NCI-H2029 (cell line): Measurements from ENCODE around the gene TWF2.

Source experiments
- DNase-seq: peaks from one replicate; lab custom pipeline; 2025; lab: John Stamatoyannopoulos, UW

The TWF2 gene

DNA sequence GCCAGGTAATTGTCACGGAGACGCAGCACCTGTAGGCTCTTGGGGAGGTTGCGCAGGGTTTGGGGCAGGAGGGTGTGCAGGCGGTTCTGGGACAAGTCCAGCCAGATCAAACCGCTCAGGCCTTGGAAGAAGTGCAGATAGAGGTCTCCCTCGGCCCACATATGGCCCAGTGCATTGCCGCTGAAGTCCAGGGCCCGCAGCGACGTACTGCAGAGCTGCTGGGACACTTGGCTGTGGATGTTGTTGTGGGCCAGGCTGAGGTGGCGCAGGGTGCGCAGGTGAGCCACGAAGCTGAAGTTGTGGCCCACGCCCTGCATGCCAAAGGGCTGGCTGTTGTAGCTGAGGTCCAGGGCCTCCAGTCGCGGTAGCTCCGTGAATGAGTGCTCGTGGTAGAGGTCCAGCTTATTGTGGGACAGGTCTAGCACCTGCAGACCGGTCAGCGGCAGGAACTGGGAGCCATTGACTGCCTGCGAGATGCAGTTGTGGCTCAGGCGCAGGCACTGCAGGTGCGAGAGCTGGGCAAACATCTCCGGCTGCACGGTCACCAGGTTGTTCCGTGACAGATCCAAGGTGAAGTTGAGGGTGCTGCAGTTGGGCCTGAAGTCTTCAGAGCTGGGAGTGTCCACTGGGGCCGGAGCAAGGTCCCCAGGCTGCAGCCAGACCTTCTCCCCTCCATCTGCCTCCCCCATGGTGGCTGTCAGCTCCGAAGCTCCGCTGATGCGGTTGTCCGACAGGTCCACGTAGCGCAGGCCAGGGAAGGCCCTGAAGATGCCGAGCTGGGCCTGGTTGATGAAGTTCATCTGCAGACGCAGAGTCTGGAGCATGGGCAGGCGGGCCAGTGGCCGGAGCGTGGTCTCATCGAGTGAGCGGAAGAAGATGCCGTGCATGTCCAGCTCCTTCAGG is 16.4 kb downstream of the TWF2 start:
- DNase-seq, result no peak

DNA sequence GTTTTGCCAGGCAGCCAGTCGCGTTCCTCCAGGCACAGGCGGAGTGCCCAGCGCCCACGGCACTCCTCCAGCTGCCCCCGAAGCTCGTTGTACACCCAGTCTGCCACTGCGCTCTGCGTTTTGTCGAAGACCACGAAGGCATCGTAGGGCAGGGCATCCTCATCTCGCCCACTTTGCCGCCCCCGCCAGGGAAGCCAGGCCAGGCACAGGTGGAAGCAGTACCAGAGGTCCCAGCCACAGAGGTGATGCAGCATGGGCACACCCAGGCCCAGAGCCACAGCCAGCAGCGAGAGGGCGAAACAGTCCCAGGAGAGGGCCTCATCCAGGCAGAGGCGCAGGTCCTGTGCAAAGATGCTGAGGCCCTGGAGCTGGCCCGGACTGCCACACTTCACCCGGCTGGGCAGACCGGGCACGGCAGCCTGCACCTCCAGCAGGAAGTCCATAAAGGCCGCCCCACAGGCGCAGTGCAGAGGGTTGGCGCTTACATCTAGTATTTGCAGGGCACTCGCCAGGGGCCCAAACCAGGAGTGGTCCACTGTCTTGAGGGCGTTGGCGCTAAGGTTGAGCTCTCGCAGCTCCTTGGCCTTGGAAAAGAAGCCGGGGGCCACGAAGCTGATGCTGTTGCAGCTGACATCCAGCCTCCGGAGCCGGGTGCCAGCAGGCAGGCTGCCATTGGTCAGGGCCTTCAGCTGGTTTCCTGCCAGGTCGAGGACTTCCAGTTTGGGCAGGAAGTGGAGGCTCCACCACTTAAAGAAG is 17.2 kb downstream of the TWF2 start:
- DNase-seq, result peak; percentile 77

DNA sequence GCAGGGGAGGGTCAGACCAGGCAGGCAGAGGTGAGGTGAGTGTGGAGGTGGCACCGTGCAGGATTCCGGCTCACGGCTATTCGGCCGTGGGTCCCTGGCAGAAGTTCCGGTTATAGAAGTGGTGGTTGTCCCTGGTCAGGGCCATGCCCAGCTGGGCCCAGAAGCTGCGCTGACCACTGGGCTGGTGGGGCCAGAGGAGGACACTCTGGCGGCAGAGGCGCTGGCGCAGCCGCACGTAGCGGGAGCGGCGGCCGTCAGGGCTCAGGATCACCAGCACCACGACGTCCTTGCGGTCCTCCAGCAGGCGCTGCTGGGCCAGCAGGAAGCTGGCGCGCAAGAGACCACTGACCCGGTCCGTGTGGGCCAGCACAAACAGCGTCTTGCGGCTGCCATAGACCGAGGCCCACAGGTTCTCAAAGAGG is 17.8 kb downstream of the TWF2 start:
- no peak for DNase-seq

DNA sequence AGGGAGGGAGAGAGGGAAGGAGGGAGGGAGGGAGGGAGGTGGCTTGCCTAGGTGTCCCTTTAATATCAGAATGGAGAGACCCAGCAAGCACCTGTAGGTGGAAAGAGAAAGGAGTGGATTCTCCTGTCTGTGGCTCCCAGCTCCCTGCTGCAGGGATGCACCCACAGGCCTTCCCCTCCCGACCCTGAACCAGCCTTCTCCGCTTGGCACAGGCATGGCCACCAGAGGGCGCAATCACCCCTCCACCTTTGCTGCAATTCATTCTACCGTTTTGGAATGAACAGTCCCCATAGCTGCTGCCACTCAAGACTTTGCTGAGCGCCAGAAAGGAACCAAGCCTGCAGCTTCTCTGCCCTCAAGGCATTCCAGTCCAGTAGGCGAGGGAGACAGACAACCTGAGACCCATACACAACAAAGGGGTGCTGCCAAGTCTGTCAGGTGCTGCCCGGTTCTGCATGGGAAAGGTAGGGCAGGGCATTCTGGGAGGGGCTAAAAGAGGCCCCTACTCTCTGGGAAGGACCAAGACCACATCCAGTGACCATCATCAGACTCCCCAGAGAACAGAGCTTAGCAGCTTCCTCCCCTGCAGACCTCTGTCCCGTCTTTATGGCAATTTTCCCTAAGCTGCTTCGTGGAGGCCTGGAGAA is 18.5 kb downstream of the TWF2 start:
- peak; percentile 46 for DNase-seq

DNA sequence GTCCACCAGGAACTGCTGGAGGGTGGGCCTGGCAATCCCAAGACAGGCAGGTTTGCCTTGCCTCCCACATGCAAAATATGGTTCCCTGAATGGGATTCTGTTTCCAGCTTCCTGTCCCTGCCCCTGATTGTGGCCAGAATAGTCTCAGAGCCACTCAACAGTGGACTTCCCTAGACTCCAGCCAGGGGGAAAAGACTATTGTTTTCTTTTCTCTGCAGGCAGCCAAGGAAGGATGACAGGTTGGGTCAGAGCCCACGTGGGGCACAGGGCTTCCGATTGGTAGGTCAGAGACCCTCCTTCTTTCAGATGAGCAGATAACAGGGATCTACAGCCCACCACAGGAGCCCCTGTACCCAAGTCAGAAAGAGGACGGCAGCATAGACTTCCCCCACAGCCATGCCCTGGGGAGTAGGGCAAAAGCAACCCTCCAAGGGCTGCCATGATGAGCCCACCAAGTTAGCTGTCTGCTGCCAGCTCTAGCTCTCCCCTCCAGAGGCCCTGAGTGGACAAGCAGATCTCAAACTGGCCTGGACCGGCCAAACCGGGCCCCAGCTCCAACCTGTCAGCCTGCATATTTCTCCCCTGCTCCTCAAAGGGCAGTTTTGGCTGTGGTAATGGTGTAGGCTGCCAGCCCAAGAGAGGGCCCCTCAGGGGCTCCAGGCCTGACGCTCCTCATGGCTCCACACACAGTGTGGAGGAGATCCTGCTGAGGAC is 19.9 kb downstream of the TWF2 start:
- DNase-seq, result no peak

DNA sequence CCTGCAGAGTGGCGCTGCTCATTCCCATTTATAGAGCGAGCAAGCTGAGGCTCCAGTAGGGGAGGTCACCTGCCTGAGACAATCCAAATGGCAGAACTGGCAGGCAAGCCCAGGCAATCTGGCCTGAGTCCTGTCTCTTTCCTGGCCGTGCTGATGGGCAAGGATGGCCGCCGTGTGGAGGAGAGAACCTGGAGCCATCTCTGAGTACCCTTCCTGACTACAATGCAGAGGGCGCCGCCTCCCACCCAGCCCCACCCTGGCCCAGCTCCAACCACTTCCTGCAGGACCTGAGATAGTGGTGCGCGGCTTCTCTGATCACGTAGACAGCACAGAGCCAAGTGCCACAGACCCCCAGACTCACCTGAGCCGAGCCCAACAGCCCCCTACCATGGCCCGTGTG is 20.5 kb downstream of the TWF2 start:
- DNase-seq, result no peak

DNA sequence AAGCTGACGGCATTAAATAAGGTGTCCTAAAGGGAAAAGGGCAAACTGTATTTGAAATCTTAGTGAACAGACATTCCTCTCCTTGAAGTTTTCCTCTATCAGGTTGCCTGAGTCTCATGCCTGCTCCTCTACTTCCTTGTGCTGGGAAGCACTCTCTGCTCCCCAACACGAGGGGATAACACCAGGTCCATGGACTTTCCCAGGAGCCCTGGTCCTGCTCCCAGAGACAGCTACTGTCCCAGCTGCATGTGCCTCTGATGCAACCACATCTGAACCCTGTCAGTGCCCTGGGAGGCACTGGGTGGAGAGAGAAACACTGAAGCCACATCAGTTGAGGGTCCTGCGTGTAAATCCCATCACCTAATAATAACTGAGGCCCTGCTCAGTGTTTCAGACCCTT is 20.9 kb downstream of the TWF2 start:
- no peak for DNase-seq

DNA sequence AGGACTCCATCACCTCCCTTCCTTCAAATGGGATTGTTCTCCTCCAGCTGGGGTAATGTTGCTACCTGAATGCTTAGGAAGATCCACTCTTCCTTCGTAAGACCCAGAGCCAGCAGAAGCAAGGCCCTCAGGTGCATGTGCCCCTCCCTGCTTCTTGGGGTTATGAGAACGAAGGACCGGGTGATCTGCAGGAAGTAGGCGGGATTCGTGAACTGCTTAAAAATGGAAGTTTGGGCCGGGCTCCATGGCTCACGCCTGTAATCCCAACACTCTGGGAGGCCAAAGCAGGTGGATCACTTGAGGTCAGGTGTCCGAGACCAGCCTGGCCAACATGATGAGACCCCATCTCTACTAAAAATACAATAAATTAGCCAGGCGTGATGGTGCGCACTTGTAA is 21.6 kb downstream of the TWF2 start:
- DNase-seq, result no peak

DNA sequence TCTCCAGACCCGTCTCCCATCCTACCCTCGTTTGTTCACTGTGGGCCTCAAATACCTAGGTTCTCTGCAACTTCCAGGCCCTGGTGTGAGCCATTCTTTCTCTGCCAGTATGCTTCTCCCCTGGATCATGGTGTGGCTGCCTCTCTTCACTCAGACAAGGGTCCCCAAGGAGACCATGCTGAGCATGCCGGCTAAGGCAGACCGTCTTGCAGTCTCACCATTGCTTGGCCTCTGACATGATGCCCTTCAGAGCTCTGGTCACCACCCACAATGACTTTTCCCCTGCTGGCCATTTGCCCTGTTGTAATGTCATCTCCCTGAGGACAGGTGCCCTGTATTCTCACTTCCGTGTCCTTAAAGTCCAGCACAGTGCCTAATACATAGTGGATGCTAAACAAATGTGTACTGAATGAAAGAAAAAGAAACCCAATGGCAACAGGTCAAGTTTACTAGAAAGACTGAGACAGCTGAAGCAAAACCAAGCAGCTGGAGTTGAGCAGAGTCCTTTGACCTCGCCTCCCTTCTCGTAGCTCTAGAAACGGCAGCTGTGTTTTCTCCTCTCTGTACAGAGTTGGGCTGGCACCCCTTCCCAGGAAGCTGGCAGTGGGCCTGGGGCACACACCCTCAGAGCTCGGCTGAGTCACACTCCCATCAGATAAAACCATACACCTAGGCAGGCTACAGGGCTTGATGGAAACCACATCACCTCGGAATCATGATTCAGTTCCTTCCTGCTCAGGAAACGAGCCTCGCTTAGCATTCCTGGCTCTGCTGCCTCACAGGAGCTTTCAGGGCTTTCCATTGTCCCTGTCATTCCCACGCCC is 22.2 kb downstream of the TWF2 start:
- peak; percentile 75 for DNase-seq

DNA sequence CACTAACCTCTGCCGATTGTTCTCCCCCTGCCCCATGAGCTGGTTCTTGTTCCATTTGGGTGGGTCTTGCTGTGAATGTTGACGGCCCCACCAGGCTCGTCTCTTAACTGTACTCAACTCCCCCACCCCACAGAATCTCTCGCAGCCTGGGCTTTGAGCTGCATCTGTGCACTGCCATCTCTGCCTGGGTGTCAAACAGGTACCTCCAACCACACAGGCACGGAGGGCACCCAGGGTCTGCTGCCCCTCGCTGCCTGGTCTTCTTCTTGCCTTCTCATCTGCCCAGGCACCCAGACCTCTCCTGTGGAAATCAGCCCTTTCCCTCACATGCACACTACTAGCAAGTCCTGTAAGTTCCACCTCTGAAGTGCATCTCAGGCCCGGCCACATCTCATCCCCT is 23.6 kb downstream of the TWF2 start:
- no peak for DNase-seq

DNA sequence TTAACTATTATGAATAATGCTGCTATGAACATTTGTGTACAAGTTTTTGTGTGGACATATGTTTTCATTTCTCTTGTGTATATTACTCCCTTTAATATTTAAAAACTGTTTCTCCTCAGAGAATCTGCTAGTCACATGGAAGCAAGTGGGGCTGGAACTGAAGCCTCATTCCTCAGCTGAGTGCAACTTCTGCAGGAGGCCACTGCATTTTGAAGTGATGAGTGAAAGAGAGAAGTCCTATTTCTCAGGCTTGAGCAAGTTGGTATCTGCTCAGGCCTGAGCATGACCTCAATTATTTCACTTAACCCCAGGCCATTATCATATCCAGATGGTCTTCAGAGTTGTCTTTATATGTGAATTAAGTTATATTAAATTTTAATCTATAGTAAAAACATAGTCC is 25.1 kb downstream of the TWF2 start:
- no peak for DNase-seq

DNA sequence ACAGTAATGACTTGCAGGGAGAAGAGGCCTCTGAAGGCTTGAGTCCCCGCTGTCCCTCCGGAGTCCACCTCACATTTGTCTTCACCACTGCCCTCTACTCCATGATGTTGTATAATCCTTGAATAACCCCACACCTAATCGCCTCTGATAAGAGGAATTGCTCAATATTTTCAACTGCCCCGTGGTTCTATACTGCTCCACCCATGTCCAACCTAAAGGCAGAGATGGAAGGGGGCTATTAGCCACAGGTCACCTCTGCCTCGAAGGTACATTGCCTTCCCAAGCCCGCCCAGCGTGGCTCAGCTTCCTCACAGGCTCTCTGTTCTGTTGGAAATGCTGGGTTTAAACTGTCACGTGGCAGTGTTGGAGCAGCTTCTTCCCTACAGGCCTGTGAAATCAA is 26.0 kb downstream of the TWF2 start:
- DNase-seq, result no peak

DNA sequence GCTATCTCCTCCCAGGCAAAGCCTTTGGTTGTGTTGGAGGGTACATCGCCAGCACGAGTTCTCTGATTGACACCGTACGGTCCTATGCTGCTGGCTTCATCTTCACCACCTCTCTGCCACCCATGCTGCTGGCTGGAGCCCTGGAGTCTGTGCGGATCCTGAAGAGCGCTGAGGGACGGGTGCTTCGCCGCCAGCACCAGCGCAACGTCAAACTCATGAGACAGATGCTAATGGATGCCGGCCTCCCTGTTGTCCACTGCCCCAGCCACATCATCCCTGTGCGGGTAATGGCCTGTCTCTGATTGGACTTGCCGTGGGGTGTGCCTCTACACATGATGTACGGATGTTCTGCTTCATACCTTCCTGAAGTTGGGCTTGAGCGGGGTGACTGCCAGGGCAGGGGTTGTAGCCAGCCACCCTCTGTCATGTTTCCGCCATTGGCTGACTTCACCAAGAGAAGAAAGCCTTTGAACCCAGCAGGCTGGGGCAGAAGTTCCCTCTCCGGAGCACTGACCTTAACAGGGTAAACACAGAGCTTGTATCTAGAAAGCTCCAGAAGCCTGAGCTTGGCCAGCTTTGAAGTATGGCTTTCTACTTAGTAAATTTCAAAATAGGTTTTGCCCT is 27.6 kb downstream of the TWF2 start:
- no peak for DNase-seq

DNA sequence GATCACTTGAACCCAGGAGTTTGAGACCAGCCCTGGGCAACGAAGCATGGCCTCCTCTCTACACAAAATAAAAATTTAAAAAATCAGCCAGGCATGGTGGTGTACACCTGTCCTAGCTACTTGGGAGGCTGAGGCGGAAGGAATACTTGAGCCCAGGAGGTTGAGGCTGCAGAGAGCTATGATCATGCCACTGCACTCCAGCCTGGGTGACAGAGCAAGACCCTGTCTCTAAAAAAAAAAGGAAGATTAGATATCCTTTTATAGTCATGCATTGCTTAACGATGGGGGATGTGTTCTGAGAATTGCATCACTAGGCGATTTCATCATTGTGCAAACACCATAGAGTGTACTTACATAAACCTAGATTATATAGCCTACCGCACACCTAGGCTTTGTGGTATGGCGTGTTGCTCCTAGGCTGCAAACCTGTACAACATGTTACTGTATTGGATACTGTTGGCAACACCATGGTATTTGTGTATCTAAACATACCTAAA is 28.4 kb downstream of the TWF2 start:
- peak; percentile 31 for DNase-seq

DNA sequence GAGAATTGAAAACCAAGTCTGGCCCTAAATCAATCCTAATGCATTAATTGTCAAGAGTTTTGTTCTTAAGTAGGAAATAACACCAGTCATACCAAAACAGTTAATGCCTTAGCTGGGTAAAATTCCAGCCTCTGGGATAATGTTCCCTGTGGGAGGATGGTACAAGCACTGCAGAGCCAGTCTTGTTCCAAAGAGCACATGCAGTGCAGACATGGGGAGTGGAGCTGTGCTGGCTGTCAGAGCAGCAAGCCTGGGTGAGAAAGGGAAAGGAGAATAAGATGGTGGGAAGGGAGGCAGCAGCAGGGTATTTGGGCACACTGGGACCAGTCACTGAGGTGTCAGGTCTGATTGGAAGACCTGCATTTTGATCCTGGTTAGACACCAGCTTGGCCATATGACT is 28.9 kb downstream of the TWF2 start:
- DNase-seq, result no peak

DNA sequence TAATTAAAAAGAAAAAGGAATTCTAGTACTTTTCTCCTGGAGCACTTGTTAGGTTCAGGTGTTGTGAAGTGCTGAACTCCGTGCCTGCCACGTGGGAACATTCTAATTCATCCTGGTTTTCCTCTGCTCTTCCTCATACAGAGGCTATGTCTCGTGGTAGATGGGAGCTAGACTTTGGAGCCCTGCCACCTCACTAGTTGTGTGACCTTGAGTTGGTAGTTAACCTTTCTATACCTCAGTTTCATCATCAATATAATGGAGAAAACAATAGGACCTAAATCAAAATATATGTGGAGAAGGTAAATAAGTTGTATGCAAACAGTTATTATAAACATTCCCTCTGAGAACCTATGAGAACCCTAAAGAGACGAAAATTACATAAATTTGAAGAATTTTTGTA is 30.4 kb downstream of the TWF2 start:
- DNase-seq, result no peak

DNA sequence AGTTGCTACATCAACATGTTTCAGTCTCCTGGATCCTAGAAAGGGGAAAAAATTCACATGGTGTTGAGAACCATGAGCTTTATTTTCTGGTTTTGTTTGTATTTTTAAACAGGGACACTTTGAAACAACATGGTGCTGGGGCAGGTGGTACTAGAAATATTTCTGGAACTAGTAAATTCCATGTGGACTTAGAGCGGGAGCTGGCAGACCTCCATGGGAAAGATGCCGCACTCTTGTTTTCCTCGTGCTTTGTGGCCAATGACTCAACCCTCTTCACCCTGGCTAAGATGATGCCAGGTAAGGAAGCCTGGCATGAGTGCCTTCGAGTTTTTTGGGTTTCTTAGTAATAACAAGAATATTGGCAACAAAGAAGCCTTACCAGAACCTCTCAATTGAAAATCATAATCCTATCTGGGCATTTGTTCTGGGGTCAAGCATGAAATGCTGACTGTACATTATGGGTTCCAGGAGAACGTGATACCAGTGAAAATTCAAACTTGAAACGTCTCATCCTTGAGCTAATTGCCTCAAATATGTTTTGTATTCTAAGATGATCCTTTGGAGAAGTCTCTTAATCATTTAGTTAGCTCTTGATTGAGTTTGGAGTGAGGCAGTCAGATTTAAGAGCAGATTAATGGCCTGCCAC is 33.1 kb downstream of the TWF2 start:
- no peak for DNase-seq

DNA sequence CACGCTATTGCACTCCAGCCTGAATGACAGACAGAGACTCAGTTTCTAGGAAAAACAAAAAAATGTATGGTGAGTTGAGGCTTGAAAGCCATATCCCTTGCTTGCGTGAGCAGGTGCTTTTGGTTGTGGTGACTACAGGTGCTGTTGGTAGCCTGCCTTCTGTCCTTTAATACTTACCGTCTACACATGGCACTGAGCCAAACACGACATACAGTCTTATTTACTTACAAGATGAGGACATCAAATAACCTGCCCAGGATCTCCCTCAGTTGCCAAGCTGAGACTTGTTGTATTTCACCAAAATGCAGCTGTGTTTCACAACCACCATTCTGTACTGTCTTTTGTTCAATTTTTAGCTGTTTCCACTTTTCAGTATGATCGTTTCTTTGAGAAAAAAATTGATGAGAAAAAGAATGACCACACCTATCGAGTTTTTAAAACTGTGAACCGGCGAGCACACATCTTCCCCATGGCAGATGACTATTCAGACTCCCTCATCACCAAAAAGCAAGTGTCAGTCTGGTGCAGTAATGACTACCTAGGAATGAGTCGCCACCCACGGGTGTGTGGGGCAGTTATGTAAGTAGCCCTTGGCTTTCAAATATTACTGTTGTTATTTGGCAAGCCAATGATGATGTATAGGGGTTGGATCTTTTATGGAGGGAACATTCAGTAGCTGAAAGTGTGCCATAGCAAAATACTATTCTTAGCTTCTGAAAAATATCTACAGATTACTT is 34.5 kb downstream of the TWF2 start:
- peak; percentile 85 for DNase-seq

DNA sequence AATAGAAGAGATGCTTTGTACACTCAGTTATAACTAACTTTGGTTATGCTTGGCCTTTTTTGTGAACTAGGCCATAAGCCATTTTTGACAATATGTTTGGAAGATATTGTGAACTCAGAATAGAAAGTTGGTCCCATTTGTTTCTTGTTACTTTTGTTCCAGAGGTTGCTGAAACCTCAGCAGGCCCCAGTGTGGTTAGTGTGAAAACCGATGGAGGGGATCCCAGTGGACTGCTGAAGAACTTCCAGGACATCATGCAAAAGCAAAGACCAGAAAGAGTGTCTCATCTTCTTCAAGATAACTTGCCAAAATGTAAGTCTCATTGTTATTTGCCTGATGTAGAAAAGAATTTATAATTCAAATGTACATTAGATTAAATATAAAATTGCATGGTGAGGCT is 35.3 kb downstream of the TWF2 start:
- no peak for DNase-seq
